HCT116 (cell line): ENCODE data around the gene ADPGK. TPM values are rescaled to one million over a fixed set of nuclear protein-coding genes. Genes with fewer than 3 reads are reported as not detected.

Source experiments
- ATAC-seq: fragments of 200-7000 bp; cut with Tn5 transposase; 2 replicates; pipeline ENCODE4 v1.9.1; 2020; ENCODE audit warnings: mild to moderate bottlenecking, moderate library complexity
- BruUV-seq: library from RNA; stranded (reverse); fragments of 400-500 nt; replicated peaks from 2 replicates; lab custom pipeline; 2021; lab: Mats Ljungman, UMichigan
- CTCF ChIA-PET: fragments of 300-600 bp; sonication (Branson Sonifier 250); formaldehyde crosslinking; loops from one replicate; lab custom pipeline; 2021; ENCODE audit warnings: antibody characterized with exemption; lab: Charles Lee
- POLR2A ChIA-PET: fragments of 300-600, 350-600 bp; sonication (Branson Sonifier 250); formaldehyde crosslinking; loops from one replicate; lab custom pipeline; 2021; ENCODE audit warnings: antibody characterized with exemption; lab: Charles Lee
- RAD21 ChIA-PET, 2 experiments: fragments of 300-600 bp; sonication (Branson Sonifier 250); formaldehyde crosslinking; loops; one replicate each; lab custom pipeline; 2023; ENCODE audit warnings: low total read pairs in 2 of 2; ENCODE audit not compliant: uncharacterized antibody in 2 of 2, unreplicated experiment in 2 of 2, low non-redundant PET in 1 of 2; lab: Charles Lee
- DNase-seq: peaks from one replicate; pipeline ENCODE4 v3.0.0-alpha.2; 2010; ENCODE audit warnings: low read depth, low spot score
- H2AFZ ChIP-seq: fragments of 200-600 bp; shearing (Covaris generic), sonication (generic); 2 replicates; pipeline ENCODE4 v1.6.1; 2017; ENCODE audit warnings: low read depth, mixed run types, mixed read lengths, antibody characterized with exemption, low read length; ENCODE audit not compliant: poor library complexity, severe bottlenecking
- H3K27ac ChIP-seq: 2 replicates; pipeline ENCODE4 v1.5.1; 2012; ENCODE audit warnings: low read depth, low read length
- H3K27me3 ChIP-seq: fragments of 200-600 bp; sonication (generic); 2 replicates; pipeline ENCODE4 v1.6.1; 2016; ENCODE audit warnings: mixed run types, low read length, mixed read lengths; ENCODE audit not compliant: insufficient read depth
- H3K36me3 ChIP-seq, 2 experiments: fragments of 200-500 bp in 1 of 2; fragments of 200-600 bp in 1 of 2; sonication (Bioruptor generic) in 1 of 2; sonication (generic) in 1 of 2; 2 replicates each; pipeline versions ENCODE4 v1.5.1 to v1.6.1; 2014 to 2016; ENCODE audit warnings: low read length in 2 of 2, inconsistent platforms in 1 of 2, mixed read lengths in 1 of 2, mixed run types in 1 of 2; ENCODE audit not compliant: insufficient read depth in 2 of 2, control insufficient read depth in 1 of 2
- H3K4me1 ChIP-seq, 2 experiments: fragments of 200-600 bp in 1 of 2; sonication (generic) in 1 of 2; 2 replicates each; pipeline versions ENCODE4 v1.5.1 to v1.6.1; 2012 to 2017; ENCODE audit warnings: low read length in 2 of 2, inconsistent platforms in 1 of 2, mild to moderate bottlenecking in 1 of 2, mixed read lengths in 1 of 2, mixed run types in 1 of 2, moderate library complexity in 1 of 2; ENCODE audit not compliant: insufficient read depth in 2 of 2, control insufficient read depth in 1 of 2
- H3K4me2 ChIP-seq: fragments of 200-600 bp; sonication (generic); 2 replicates; pipeline ENCODE4 v1.6.1; 2017; ENCODE audit warnings: mixed run types, low read length, mixed read lengths
- H3K4me3 ChIP-seq, 2 experiments: fragments of 200-600 bp in 1 of 2; sonication (generic) in 1 of 2; replicated peaks in 1 of 2; 2 replicates each; pipeline ENCODE4 v1.5.1; 2011 to 2016; ENCODE audit warnings: low read length in 2 of 2, control low read depth in 1 of 2, low read depth in 1 of 2, mild to moderate bottlenecking in 1 of 2, mixed read lengths in 1 of 2, mixed run types in 1 of 2
- H3K79me2 ChIP-seq: fragments of 200-600 bp; sonication (generic); 2 replicates; pipeline ENCODE4 v1.6.1; 2017; ENCODE audit warnings: mild to moderate bottlenecking, mixed run types, low read length, moderate library complexity, mixed read lengths; ENCODE audit not compliant: insufficient read depth
- H3K9ac ChIP-seq: fragments of 200-600 bp; sonication (generic); 2 replicates; pipeline ENCODE4 v1.6.1; 2016; ENCODE audit warnings: low read length, mixed read lengths
- H3K9me2 ChIP-seq: fragments of 200-600 bp; sonication (generic), shearing (Covaris generic); 2 replicates; pipeline ENCODE4 v1.6.1; 2017; ENCODE audit warnings: mixed run types, mild to moderate bottlenecking, moderate library complexity; ENCODE audit not compliant: insufficient read depth
- H3K9me3 ChIP-seq, 2 experiments: fragments of 200-500 bp in 1 of 2; fragments of 200-600 bp in 1 of 2; sonication (Bioruptor generic) in 1 of 2; sonication (generic) in 1 of 2; 2 replicates each; pipeline ENCODE4 v1.6.1; 2014 to 2017; ENCODE audit warnings: low read length in 2 of 2, mixed read lengths in 2 of 2, inconsistent platforms in 1 of 2, low read depth in 1 of 2, mild to moderate bottlenecking in 1 of 2, mixed run types in 1 of 2, moderate library complexity in 1 of 2; ENCODE audit not compliant: control insufficient read depth in 1 of 2, insufficient read depth in 1 of 2
- H4K20me1 ChIP-seq: fragments of 200-600 bp; sonication (generic), shearing (Covaris generic); 2 replicates; pipeline ENCODE4 v1.6.1; 2017; ENCODE audit warnings: mixed run types, mild to moderate bottlenecking, moderate library complexity; ENCODE audit not compliant: insufficient read depth
- POLR2AphosphoS5 ChIP-seq: IDR thresholded peaks from 2 replicates; pipeline ENCODE4 v1.6.1; 2011; ENCODE audit warnings: mild to moderate bottlenecking, low read depth, low read length, moderate library complexity
- RAD21 ChIP-seq: IDR thresholded peaks from 2 replicates; pipeline ENCODE4 v1.6.1; 2012; ENCODE audit warnings: low read depth, mild to moderate bottlenecking
- SIN3A ChIP-seq: IDR thresholded peaks from 2 replicates; pipeline ENCODE4 v1.6.1; 2012; ENCODE audit warnings: low read depth
- TCF7L2 ChIP-seq: IDR thresholded peaks from 2 replicates; pipeline ENCODE4 v1.7.0; 2011; ENCODE audit warnings: borderline replicate concordance, inconsistent platforms; ENCODE audit not compliant: insufficient read depth, insufficient read length; ENCODE audit errors: extremely low read depth
- YY1 ChIP-seq: IDR thresholded peaks from 2 replicates; pipeline ENCODE4 v1.6.1; 2011; ENCODE audit warnings: low read length, low read depth, moderate library complexity, mild to moderate bottlenecking; ENCODE audit not compliant: insufficient replicate concordance; ENCODE audit errors: extremely low read depth
- ZFX ChIP-seq: fragments of 450-650 bp; IDR thresholded peaks from 2 replicates; pipeline ENCODE4 v1.6.1; 2017
- ZNF274 ChIP-seq: fragments of 200-500 bp; sonication (Bioruptor generic); IDR thresholded peaks from 2 replicates; pipeline ENCODE4 v1.6.1; 2014; ENCODE audit warnings: mild to moderate bottlenecking, low read depth, low read length, inconsistent platforms
- intact Hi-C: fragments of 100-400 bp; cut with micrococcal nuclease; formaldehyde crosslinking; loops from 2 replicates; pipeline ENCODE4 v1.10.0; 2022
- total RNA-seq: library from RNA; stranded (reverse); gene quantifications from one replicate; pipeline ENCODE4 v1.2.1, GENCODE V29; 2021; ENCODE audit not compliant: unreplicated experiment
- TF ChIP-seq, protein P1 (sequence below): IDR thresholded peaks from 2 replicates; pipeline ENCODE4 v1.6.1; 2012
- TF ChIP-seq, protein P2 (sequence below), 3 experiments: fragments of 200-600 bp in 1 of 3; sonication (generic) in 1 of 3; IDR thresholded peaks in 2 of 3; conservative IDR thresholded peaks in 1 of 3; 2 replicates each; pipeline ENCODE4 v1.5.1; 2012 to 2017; ENCODE audit warnings: low read depth in 2 of 3, low read length in 2 of 3, antibody characterized with exemption in 1 of 3, borderline replicate concordance in 1 of 3, control low read depth in 1 of 3, mild to moderate bottlenecking in 1 of 3, mixed read lengths in 1 of 3, mixed run types in 1 of 3, moderate library complexity in 1 of 3; ENCODE audit not compliant: insufficient read depth in 1 of 3

ADPGK gene
- total RNA-seq, 1 experiment from 2014 or later: 41.5 TPM

- Histone ChIP-seq H3K36me3 (no peaks in the 10 kb centered on the region), H3K79me2 (no peaks in the 10 kb centered on the region), H3K9me3 (no peaks in the 10 kb centered on the region), H3K4me2 (no peak overlapping the region), H4K20me1 (no peaks in the 10 kb centered on the region), H3K4me3 (no peak overlapping the region), H3K27ac (no peak overlapping the region), H3K4me1 (no peaks in the 10 kb centered on the region), H3K27me3 (no peaks in the 10 kb centered on the region), H3K9ac (no peak overlapping the region), H3K9me2 (no peaks in the 10 kb centered on the region), H2AFZ (no peak overlapping the region)
- no peak for TF ChIP-seq TCF7L2
- TF ChIP-seq, protein P1, sequence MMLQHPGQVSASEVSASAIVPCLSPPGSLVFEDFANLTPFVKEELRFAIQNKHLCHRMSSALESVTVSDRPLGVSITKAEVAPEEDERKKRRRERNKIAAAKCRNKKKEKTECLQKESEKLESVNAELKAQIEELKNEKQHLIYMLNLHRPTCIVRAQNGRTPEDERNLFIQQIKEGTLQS: no peak
- no peak for TF ChIP-seq ZFX
- TF ChIP-seq SIN3A: no peak
- no peak for TF ChIP-seq ZNF274
- TF ChIP-seq RAD21: no peak
- no peak for TF ChIP-seq YY1
- RAD21 ChIA-PET: no interaction called here
- no peak for ATAC-seq
- no peak for DNase-seq
- intact Hi-C loops: loop anchor here (5.0 to 10.0 kb wide), 2 partner anchors 521 to 543 kb away; no protein-coding TSS in a partner anchor
- CTCF ChIA-PET: interaction anchor here (1.3 to 3.5 kb wide), 3 partner anchors 124 to 550 kb away, joined by 4 to 23 read pairs (median 21); no protein-coding TSS in a partner anchor
- BruUV-seq: no TSS peak
- POLR2A ChIA-PET: no interaction called here
These were observed 59.5 kb downstream of the ADPGK start for GRCh38 chr15:72724028-72724427.

- H3K9ac ChIP-seq: no peak overlapping the region
These were observed 61.4 kb downstream of the ADPGK start for GRCh38 chr15:72722071-72722696.

More at GRCh38 chr15:72722071-72722696, 61.4 kb downstream of the ADPGK start:
- peak; percentile 90 for ATAC-seq
- BruUV-seq: no TSS peak
- Histone ChIP-seq H3K4me3 (no peak overlapping the region), H2AFZ (no peak overlapping the region), H3K9me2 (no peaks in the 10 kb centered on the region), H3K27ac (no peak overlapping the region), H3K36me3 (no peaks in the 10 kb centered on the region), H3K4me2 (no peak overlapping the region), H3K27me3 (no peaks in the 10 kb centered on the region), H3K79me2 (no peaks in the 10 kb centered on the region), H3K9me3 (no peaks in the 10 kb centered on the region), H3K4me1 (no peaks in the 10 kb centered on the region), H4K20me1 (no peaks in the 10 kb centered on the region)
- intact Hi-C loops: loop anchor here (1.0 to 10.0 kb wide), 3 partner anchors 359 to 545 kb away; no protein-coding TSS in a partner anchor
- DNase-seq: peak; percentile 55
- RAD21 ChIA-PET: interaction anchor here (0.6 to 0.8 kb wide), 2 partner anchors 360 to 519 kb away, joined by 3 to 4 read pairs; no protein-coding TSS in a partner anchor
- POLR2A ChIA-PET: no interaction called here
- TF ChIP-seq RAD21: peak; percentile 69
- no peak for TF ChIP-seq POLR2AphosphoS5
- TF ChIP-seq, protein P2, sequence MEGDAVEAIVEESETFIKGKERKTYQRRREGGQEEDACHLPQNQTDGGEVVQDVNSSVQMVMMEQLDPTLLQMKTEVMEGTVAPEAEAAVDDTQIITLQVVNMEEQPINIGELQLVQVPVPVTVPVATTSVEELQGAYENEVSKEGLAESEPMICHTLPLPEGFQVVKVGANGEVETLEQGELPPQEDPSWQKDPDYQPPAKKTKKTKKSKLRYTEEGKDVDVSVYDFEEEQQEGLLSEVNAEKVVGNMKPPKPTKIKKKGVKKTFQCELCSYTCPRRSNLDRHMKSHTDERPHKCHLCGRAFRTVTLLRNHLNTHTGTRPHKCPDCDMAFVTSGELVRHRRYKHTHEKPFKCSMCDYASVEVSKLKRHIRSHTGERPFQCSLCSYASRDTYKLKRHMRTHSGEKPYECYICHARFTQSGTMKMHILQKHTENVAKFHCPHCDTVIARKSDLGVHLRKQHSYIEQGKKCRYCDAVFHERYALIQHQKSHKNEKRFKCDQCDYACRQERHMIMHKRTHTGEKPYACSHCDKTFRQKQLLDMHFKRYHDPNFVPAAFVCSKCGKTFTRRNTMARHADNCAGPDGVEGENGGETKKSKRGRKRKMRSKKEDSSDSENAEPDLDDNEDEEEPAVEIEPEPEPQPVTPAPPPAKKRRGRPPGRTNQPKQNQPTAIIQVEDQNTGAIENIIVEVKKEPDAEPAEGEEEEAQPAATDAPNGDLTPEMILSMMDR (IDR thresholded peaks at IDR 0.05 in 2 of 3, conservative IDR thresholded peaks at IDR 0.05 in 1 of 3; ENCODE audit: borderline replicate concordance in 1 of 3, insufficient read depth in 1 of 3, low read depth in 2 of 3, low read length in 2 of 3): peak; percentile 46 to 95 (median 79); a peak in 5 of 6 replicates
- CTCF ChIA-PET: interaction anchor here (0.7 to 3.5 kb wide), 26 partner anchors 8 to 552 kb away, joined by 3 to 23 read pairs (median 5); partner anchors contain the start of genes ADPGK, BBS4 and HIGD2B
